ENCODE results near the gene HRK. TPM values are rescaled to one million over a fixed set of nuclear protein-coding genes. Genes with fewer than 3 reads are reported as not detected.

Gene HRK
- total and polyA plus RNA-seq, 2 of the 8 experiments (the other 6 are each of a cell fraction or from before 2014, with no cell fraction given), result 1.6 to 2.7 TPM

GRCh38 chr12:116916122-116916521 lies 34.9 kb upstream of the HRK start:
- Histone ChIP-seq H3K4me3 (ENCODE audit: extremely low read depth in 1 of 4, insufficient read depth in 2 of 4, low read depth in 3 of 4, low read length in 4 of 4) (no peak overlapping the region), H2BK15ac (ENCODE audit: low read length) (no peak overlapping the region), H3K79me2 (ENCODE audit: control insufficient read depth in 1 of 2, insufficient read depth in 2 of 2, low read length in 2 of 2) (peaks cover 0 to 15% of the 10 kb centered on the region in 2 experiments; a peak in 1 of 4 replicates), H2BK120ac (replicated peaks; ENCODE audit: low read depth, low read length) (no peak overlapping the region), H3K14ac (ENCODE audit: insufficient read length) (no peak overlapping the region), H4K5ac (ENCODE audit: insufficient read length, low read depth, low read length) (no peak overlapping the region), H4K91ac (replicated peaks; ENCODE audit: insufficient read length, low read length) (no peak overlapping the region), H3K79me1 (ENCODE audit: low read depth, low read length) (peaks cover 7% of the 10 kb centered on the region), H3K23me2 (ENCODE audit: low read depth, low read length) (no peaks in the 10 kb centered on the region), H3K56ac (replicated peaks; ENCODE audit: insufficient read length, low read depth, low read length) (no peak overlapping the region), H4K8ac (ENCODE audit: extremely low read depth, insufficient read depth, low read length) (no peak overlapping the region), H2BK5ac (ENCODE audit: low read depth, low read length) (no peak overlapping the region), H3K23ac (ENCODE audit: insufficient read length) (no peak overlapping the region), H3K36me3 (ENCODE audit: control insufficient read depth in 2 of 4, insufficient read depth in 4 of 4, low read length in 3 of 4) (peaks cover 0 to 7% (median 1%) of the 10 kb centered on the region in 4 experiments; a peak in 2 of 8 replicates), H4K20me1 (replicated peaks in 1 of 2; ENCODE audit: control insufficient read depth in 1 of 2, insufficient read depth in 2 of 2, low read length in 2 of 2) (peaks cover 0 to 4% of the 10 kb centered on the region in 2 experiments), H3K27me3 (replicated peaks in 1 of 4; ENCODE audit: control insufficient read depth in 3 of 4, extremely low read depth in 1 of 4, insufficient read depth in 3 of 4, low read length in 3 of 4) (no peaks in the 10 kb centered on the region), H2AK5ac (ENCODE audit: low read depth, low read length) (no peak overlapping the region), H3K4ac (replicated peaks; ENCODE audit: insufficient read length, low read depth, low read length) (no peak overlapping the region), H2BK20ac (ENCODE audit: low read length) (no peak overlapping the region), H2AFZ (ENCODE audit: low read length) (no peak overlapping the region), H3K9ac (replicated peaks in 1 of 4; ENCODE audit: extremely low read depth in 1 of 4, low read depth in 3 of 4, low read length in 3 of 4) (no peak overlapping the region), H3K18ac (ENCODE audit: extremely low read depth, low read length) (no peak overlapping the region), H3K4me1 (replicated peaks in 1 of 4; ENCODE audit: control insufficient read depth in 3 of 4, insufficient read depth in 4 of 4, low read length in 3 of 4) (no peaks in the 10 kb centered on the region; a peak in 1 of 7 replicates), H2BK12ac (ENCODE audit: low read depth, low read length) (no peak overlapping the region), H3K27ac (ENCODE audit: low read depth, low read length) (no peak overlapping the region), H3K4me2 (ENCODE audit: insufficient read depth in 1 of 2, low read depth in 2 of 2, low read length in 2 of 2) (no peak overlapping the region), H3K9me3 (ENCODE audit: insufficient read depth in 2 of 2, low read depth in 1 of 2, low read length in 1 of 2) (no peaks in the 10 kb centered on the region)
- TF ChIP-seq TBP (IDR thresholded peaks at IDR 0.05; ENCODE audit: low read depth, low read length) (no peak), JUND (IDR thresholded peaks at IDR 0.05; ENCODE audit: low read length) (0 out of 2 replicates have a peak, but pooled peaks have one; percentile 8), SP4 (IDR thresholded peaks at IDR 0.05; ENCODE audit: low read length) (no peak), TAF7 (optimal IDR thresholded peaks at IDR 0.05; ENCODE audit: borderline replicate concordance, low read depth, low read length) (no peak)
- ChIA-PET POLR2A (ENCODE audit: partially characterized antibody) (interaction anchor here (0.6 to 1.8 kb wide), 3 partner anchors 17 to 29 kb away, joined by 3 to 4 read pairs (median 4); no protein-coding TSS in a partner anchor), CTCF (ENCODE audit: partially characterized antibody) (interaction anchor here (0.6 to 1.2 kb wide), 4 partner anchors 14 to 201 kb away, joined by 3 to 5 read pairs (median 3); no protein-coding TSS in a partner anchor)
- FAIRE-seq (no peak), DNase-seq (ENCODE audit: low read depth in 1 of 2, low spot score in 2 of 2) (no peak)
